Putamen (tissue), 1 donor: ENCODE measurements around the gene GATA2.

Experiments
- DNase-seq: peaks from one replicate; pipeline ENCODE4 v3.0.0-alpha.2; 2016; ENCODE audit warnings: low spot score

GATA2 gene

GRCh38 chr3:128455786-128456748 lies 36.9 kb downstream of the GATA2 start:
- no peak for DNase-seq

DNA sequence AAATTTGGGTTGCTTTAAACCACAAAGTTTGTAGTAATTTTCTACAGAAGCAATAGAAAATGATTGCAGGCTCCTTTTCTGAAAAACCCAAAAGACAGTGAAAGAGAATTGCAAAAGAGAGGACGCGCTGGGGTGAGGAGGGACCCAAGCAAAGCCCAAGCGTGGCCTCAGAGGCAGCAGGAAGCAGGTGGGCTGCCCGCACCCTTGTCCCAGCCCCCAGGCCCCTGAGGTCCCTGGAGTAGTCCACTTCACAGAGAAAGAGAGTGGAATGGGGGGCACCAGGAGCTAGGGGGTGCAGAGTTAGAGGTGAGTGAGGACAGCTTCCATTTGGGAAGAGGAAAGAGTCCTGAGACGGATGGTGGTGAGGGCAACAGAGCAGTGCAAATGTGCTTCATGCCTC lies 37.9 kb downstream of the GATA2 start:
- DNase-seq: no peak

DNA sequence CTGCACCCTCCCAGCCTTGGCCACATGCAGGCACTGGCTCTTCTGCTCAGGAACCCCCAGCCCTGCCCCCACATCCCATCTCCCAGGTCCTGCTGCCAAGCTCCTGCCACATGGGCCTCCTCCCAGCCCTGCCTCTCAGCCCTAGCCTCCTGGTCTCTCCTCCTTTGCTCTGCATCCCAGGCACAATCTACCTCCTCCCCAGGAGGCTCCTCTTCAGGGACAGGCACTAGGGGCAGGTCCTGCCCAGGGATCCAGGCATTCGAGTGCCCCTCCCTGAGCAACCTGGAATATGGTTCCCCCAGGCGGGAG lies 38.7 kb downstream of the GATA2 start:
- no peak for DNase-seq

DNA sequence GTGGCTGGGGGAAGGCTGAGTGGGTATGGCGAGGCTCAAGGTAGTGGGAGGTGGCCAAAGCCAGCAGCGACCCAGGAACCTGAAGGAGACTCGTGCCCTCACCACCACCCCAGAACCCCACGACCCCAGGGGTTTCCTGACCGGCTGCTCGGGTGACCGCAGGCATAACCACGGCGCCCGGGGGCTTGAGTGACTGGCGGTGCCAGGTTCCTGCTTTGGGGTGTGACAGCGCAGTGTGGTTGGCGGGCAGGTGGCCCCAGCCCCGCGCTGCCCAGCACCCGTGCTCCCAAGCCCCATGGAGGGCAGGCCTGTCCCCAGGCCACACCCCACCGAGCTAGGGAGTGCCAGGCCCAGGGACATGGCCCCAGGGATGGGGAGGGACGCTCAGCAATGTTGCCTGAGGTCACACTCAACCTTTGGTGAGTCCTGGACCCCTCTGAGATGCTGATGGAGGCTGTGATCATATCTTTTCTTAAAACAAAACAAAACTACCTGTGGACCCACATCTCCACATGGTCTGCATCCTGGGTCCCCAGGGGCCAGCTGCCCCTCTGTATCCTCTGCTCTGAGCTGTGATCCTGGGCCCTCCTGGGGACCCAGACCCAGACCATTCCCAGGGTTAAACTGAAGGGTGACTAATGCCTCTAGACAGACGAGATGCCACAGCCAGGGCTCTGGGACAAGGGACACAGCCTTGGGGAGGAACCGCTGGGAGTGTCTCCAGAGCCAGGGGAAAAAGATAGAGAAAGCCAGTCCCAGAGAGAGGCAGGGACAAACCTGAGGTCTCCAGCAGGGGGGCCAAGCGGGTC lies 39.3 kb downstream of the GATA2 start:
- no peak for DNase-seq

GRCh38 chr3:128452678-128453275 lies 40.2 kb downstream of the GATA2 start:
- DNase-seq: no peak

- DNase-seq: no peak
Measured at GRCh38 chr3:128452120-128452519, 40.9 kb downstream of the GATA2 start.

- DNase-seq: no peak
Measured at GRCh38 chr3:128449111-128449638, 43.8 kb downstream of the GATA2 start.

DNA sequence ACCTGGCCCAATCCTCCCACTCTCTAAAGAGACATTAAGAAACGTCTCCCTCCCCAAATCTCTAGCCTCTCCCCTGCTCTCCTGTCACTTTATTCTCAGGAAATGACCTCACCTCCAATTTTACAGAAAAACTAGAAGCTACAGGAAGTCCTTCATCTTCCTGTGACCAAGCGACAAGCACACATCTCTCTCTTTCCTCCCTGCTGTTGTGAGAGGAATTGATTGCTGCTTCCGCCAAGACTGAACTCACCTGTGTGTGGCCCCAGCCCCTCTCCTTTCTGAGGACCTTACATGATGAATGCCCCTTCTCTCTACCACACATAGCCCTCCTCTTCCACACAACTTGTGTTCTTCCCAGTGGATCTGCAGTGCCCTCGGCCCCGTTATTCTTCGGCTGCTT lies 44.5 kb downstream of the GATA2 start:
- DNase-seq: no peak

DNA sequence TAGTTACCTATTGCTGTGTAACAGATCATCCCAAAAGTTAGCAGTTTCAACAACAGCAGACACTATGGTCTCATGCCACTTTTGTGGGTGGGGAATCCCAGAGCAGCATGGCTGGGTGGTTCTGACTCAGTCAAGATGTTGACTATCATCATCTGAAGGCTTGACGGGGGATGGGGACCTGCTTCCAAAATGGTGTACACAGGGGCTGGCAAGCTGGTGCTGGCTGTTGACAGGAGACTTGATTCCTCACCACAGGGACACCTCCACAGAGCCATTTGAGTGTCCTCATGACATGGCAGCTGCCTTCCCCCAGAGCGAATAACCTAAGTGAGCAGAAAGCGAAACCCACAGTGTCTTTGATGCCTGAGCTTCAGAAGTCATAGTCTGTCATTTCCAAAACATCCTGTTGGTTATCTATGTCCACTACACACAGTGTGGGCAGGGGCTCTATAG lies 45.4 kb downstream of the GATA2 start:
- no peak for DNase-seq

DNA sequence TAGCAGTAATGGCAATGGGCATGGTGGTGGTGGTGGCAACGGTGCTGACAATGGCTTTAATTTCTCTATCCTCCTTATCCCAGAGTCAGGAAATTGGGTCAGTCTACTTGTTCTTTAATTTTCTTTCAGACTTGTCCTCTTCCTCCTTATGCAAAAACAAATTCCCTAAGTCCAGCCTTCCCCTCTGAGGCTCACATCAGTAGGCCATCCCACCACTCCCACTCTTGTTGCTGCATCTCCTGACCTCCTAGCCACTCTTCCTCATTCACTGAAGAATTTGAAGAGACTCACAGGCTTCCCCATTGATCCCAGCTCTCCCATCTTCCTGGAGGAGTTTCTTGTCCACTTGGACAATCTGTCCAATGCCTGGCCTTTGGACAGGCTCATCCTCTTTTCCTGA lies 46.2 kb downstream of the GATA2 start:
- DNase-seq: no peak

DNA sequence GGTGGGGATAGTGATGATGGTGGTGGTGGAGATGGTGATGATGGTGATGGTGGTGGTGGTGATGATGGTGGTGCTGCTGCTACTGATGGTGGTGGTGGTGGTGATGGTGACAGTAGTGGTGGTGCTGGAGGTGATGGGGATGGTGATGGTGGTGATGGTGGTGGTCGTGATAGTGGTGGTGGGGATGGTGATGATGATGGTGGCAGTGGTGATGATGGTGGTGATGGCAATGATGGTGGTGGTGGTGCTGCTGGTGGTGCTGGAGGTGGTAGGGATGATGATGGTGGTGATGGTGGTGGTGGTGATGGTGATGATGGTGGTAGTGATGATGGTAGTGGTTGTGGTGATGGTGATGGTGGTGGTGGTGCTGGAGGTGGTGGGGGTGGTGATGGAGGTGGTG lies 47.6 kb downstream of the GATA2 start:
- no peak for DNase-seq

DNA sequence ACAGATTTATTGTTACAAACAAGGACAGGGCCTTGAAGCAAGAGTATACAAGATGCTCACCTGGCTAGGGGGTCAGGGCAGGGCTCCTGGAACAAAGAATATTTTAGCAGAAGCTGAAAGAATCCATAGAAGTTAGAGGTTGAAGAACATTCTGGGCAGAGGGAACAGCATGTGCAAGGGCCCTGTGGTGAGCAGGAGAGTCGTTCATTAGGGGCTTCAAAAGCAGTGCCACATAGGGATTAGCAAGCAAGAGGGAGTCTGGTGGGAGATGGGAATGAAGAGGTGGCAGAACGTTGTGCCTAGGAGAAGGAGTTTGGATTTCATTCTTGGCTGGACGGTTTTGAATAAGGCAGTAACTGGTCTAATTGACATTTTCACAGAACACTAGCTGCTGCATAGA lies 49.2 kb downstream of the GATA2 start:
- DNase-seq: no peak

- DNase-seq: no peak
Measured at GRCh38 chr3:128442949-128443348, 50.1 kb downstream of the GATA2 start.

DNA sequence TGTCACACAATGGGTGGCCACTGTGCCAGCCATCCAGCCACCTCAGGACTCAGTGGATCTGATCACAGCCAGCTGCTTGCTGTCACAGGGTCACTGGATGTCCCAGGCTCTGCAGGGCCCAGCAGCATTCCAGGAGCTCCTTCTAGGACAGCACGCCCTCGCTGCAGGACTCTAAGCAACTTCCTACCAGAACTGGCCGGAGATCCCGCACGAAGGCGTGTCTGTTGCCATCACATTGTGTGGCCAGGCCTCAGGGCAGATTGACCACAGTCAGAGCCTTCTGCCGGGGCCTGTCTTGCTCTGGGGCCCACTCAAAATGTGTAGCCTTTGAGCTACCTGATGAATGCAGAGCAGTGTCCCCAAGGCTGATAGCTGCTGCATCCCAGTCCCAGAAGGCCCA lies 50.9 kb downstream of the GATA2 start:
- no peak for DNase-seq

DNA sequence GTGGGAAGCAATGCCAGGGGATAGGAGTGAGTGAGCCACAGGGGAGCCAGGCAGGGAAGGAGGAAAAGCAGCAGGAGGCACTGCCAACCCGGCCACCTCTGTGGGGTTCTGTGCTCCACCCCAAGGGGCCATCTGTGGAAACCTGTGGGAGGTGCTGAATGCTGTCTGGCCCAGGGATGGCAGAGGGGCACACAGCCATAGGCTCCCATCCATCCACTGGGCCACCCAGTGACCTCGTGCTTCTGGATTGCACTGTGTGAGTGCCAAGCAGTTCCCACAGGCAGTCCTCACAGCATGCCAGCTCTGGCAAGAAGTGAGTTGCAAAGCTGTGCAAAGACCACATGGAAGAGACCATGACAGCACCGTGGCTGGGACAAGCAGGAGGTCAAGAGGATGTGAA lies 53.8 kb downstream of the GATA2 start:
- no peak for DNase-seq

- no peak for DNase-seq
Measured at GRCh38 chr3:128438488-128439072, 54.4 kb downstream of the GATA2 start.

DNA sequence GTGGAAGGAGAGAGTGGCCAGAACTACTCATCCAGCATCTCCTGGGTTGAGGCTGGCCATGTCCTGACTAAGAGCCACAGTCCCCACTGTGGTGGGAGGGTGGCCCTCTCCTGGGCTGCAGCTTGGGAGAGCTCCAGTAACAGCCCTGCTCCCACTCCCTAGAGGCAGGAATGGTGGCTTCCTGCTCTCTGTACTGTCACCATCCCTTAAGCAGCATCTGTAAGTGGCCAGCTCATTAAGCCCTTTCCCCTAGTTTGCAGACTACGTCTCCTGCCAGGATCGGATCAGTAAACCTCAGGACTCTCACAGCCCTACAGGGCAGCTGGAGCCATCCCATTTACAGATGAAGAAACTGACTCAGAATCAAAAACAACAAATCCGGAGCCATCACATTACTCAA lies 56.8 kb downstream of the GATA2 start:
- DNase-seq: no peak

DNA sequence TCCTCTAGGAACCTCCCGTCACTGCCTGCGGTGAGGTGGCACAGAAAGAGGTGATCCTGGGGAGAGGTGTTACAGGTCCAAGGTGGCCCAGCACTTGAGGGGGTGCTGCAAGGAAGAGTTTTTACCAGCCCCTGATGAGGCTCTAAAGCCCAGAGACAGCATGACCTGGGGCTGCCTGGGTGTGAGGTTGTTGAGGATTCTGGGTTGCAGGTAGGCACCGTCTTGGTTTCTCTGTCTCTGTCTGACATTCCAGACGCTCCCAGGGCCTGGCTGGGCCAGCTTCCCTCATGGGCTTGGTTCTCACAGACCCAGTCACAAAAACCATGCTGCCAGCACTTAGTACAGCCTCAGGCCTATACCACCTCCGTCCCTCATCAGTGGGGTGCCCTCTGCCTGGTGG lies 57.4 kb downstream of the GATA2 start:
- DNase-seq: no peak

- DNase-seq: no peak
Measured at GRCh38 chr3:128435058-128435457, 57.9 kb downstream of the GATA2 start.

DNA sequence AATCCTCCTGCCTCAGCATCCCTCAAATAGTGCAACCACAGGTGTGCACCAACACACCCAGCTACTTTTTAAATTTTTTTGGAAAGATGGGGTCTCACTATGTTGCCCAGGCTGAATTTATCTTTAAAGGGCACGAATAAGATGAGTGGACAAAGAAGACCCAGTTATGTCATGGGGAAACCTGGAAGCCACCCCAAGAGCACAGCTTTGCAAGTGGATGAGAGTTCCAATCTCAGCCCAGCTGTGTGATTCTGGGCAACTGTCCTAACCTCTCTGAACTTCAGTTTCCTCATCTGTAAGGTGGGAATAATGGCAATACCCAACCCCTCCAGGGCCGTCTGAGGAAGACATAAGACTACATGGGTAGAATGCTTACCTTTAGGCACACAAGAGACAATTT lies 58.5 kb downstream of the GATA2 start:
- no peak for DNase-seq

- no peak for DNase-seq
Measured at GRCh38 chr3:128433837-128434165, 59.2 kb downstream of the GATA2 start.
